Fibroblast of mammary gland (primary cell): ENCODE results near the gene MUC2.

Experiments used
- DNase-seq: peaks from one replicate; pipeline ENCODE4 v3.0.0-alpha.2; 2010; ENCODE audit warnings: low read depth
- H3K4me3 ChIP-seq: 2 replicates; pipeline ENCODE4 v1.5.1; 2011; ENCODE audit warnings: low read depth, mild to moderate bottlenecking, low read length, moderate library complexity; ENCODE audit not compliant: control insufficient read depth
- CTCF ChIP-seq: conservative IDR thresholded peaks from 2 replicates; pipeline ENCODE4 v1.5.1; 2011; ENCODE audit warnings: low read depth, low read length, inconsistent platforms; ENCODE audit not compliant: control insufficient read depth, insufficient read depth

Gene MUC2

GRCh38 chr11:1116666-1117390 is 42.2 kb downstream of the MUC2 start:
- TF ChIP-seq CTCF, result no peak
- DNase-seq, result no peak
- H3K4me3 ChIP-seq, result no peak overlapping the region

GRCh38 chr11:1117992-1118391 is 43.3 kb downstream of the MUC2 start:
- TF ChIP-seq CTCF, result no peak
- H3K4me3 ChIP-seq, result no peak overlapping the region

GRCh38 chr11:1118755-1119603 is 44.3 kb downstream of the MUC2 start:
- TF ChIP-seq CTCF, result no peak
- DNase-seq, result no peak
- no peak overlapping the region for H3K4me3 ChIP-seq

More at GRCh38 chr11:1117992-1118391, 43.3 kb downstream of the MUC2 start:
- no peak for DNase-seq

- TF ChIP-seq CTCF, result no peak
- no peak overlapping the region for H3K4me3 ChIP-seq
- DNase-seq, result no peak
These were observed 45.0 kb downstream of the MUC2 start for GRCh38 chr11:1119604-1120146.

- H3K4me3 ChIP-seq, result no peak overlapping the region
- no peak for TF ChIP-seq CTCF
- DNase-seq, result no peak
These were observed 46.1 kb downstream of the MUC2 start for GRCh38 chr11:1120532-1121330.

- no peak for DNase-seq
These were observed 46.7 kb downstream of the MUC2 start for GRCh38 chr11:1121331-1121812.

More at GRCh38 chr11:1121331-1121812, 46.7 kb downstream of the MUC2 start:
- TF ChIP-seq CTCF, result no peak
- H3K4me3 ChIP-seq, result no peak overlapping the region
